HepG2 (cell line): Measurements from ENCODE around the gene GSTP1. TPM values are rescaled to one million over a fixed set of nuclear protein-coding genes. Genes with fewer than 3 reads are reported as not detected.

Experiments used
- ATF7-NPFF ChIP-seq: sonication (generic); formaldehyde crosslinking; IDR thresholded peaks from 2 replicates; pipeline ENCODE4 v1.8.1; 2023; ENCODE audit warnings: mild to moderate bottlenecking, low read depth, missing genetic modification reagents, moderate library complexity
- CC2D1A ChIP-seq: sonication (generic); formaldehyde crosslinking; IDR thresholded peaks from 2 replicates; pipeline ENCODE4 v1.8.1; 2023; ENCODE audit warnings: mild to moderate bottlenecking, missing genetic modification reagents
- JARID2 ChIP-seq: sonication (generic); formaldehyde crosslinking; IDR thresholded peaks from 2 replicates; pipeline ENCODE4 v1.8.1; 2023; ENCODE audit warnings: missing genetic modification reagents, inconsistent platforms; ENCODE audit not compliant: insufficient replicate concordance
- NONO ChIP-seq, 2 experiments: fragments of 450-650 bp in 1 of 2; sonication (generic) in 1 of 2; formaldehyde crosslinking in 1 of 2; IDR thresholded peaks in 1 of 2; conservative IDR thresholded peaks in 1 of 2; 2 replicates each; pipeline versions ENCODE4 v1.6.1 to v1.8.0; 2017 to 2022; ENCODE audit warnings: mild to moderate bottlenecking in 1 of 2, missing genetic modification reagents in 1 of 2, moderate library complexity in 1 of 2
- ZNF205 ChIP-seq: IDR thresholded peaks from 2 replicates; pipeline ENCODE4 v1.6.1; 2018; ENCODE audit warnings: missing biosample characterization, missing genetic modification reagents
- ZNF883 ChIP-seq: sonication (generic); formaldehyde crosslinking; IDR thresholded peaks from 2 replicates; pipeline ENCODE4 v1.5.1; 2020; ENCODE audit warnings: mild to moderate bottlenecking, missing genetic modification reagents; ENCODE audit errors: not compliant biosample characterization
- ZZZ3 ChIP-seq: sonication (generic); formaldehyde crosslinking; IDR thresholded peaks from 2 replicates; pipeline ENCODE4 v1.4.0; 2020; ENCODE audit warnings: missing genetic modification reagents, mild to moderate bottlenecking, borderline replicate concordance
- polyA plus RNA-seq, 8 experiments: library from polyadenylated mRNA; depleted of rRNA in 3 of 8; stranded (reverse) in 7 of 8; unstranded in 1 of 8; fragments of >200 nt; fragmentation: Illumina TruSeq in 4 of 8; extraction: Trizol in 4 of 8; gene quantifications; 2 replicates each; pipeline versions ENCODE4 v1.2.1 to v1.2.3, GENCODE V29; 2011 to 2016; ENCODE audit warnings: low read depth in 4 of 8, missing spikeins in 1 of 8, mixed read lengths in 1 of 8; ENCODE audit not compliant: insufficient read depth in 1 of 8
- total RNA-seq, 5 experiments: library from RNA; depleted of rRNA; stranded (reverse); fragments of >200 nt; fragmentation: Illumina TruSeq; extraction: Trizol; gene quantifications; 2 replicates each; pipeline ENCODE4 v1.2.3, GENCODE V29; 2016; ENCODE audit warnings: low read depth in 1 of 5
- TF ChIP-seq, protein P1 (sequence below), 2 experiments: fragments of 450-650 bp in 1 of 2; sonication (generic) in 1 of 2; formaldehyde crosslinking in 1 of 2; IDR thresholded peaks; 2 replicates each; pipeline versions ENCODE4 v1.6.1 to v1.8.0; 2016 to 2022; ENCODE audit warnings: antibody characterized with exemption in 1 of 2, mild to moderate bottlenecking in 1 of 2, missing genetic modification reagents in 1 of 2
- TF ChIP-seq, protein P2 (sequence below): sonication (generic); formaldehyde crosslinking; conservative IDR thresholded peaks from 2 replicates; pipeline ENCODE4 v1.8.0; 2022; ENCODE audit warnings: low read depth, missing genetic modification reagents
- TF ChIP-seq, protein P3 (sequence below): sonication (generic); formaldehyde crosslinking; IDR thresholded peaks from 2 replicates; pipeline ENCODE4 v1.5.0; 2020; ENCODE audit warnings: mild to moderate bottlenecking, missing genetic modification reagents
- TF ChIP-seq, protein P4 (sequence below): sonication (generic); formaldehyde crosslinking; IDR thresholded peaks from 2 replicates; pipeline ENCODE4 v1.9.0; 2021; ENCODE audit warnings: missing genetic modification reagents, mild to moderate bottlenecking, borderline replicate concordance

The GSTP1 gene
- total and polyA plus RNA-seq, 2 of the 13 experiments (the other 11 are each of a cell fraction or from before 2014, with no cell fraction given): not detected

GRCh38 chr11:67606492-67607295 lies 23.1 kb downstream of the GSTP1 start, which contains the start of gene NDUFV1 (continued):
- TF ChIP-seq, protein P1, sequence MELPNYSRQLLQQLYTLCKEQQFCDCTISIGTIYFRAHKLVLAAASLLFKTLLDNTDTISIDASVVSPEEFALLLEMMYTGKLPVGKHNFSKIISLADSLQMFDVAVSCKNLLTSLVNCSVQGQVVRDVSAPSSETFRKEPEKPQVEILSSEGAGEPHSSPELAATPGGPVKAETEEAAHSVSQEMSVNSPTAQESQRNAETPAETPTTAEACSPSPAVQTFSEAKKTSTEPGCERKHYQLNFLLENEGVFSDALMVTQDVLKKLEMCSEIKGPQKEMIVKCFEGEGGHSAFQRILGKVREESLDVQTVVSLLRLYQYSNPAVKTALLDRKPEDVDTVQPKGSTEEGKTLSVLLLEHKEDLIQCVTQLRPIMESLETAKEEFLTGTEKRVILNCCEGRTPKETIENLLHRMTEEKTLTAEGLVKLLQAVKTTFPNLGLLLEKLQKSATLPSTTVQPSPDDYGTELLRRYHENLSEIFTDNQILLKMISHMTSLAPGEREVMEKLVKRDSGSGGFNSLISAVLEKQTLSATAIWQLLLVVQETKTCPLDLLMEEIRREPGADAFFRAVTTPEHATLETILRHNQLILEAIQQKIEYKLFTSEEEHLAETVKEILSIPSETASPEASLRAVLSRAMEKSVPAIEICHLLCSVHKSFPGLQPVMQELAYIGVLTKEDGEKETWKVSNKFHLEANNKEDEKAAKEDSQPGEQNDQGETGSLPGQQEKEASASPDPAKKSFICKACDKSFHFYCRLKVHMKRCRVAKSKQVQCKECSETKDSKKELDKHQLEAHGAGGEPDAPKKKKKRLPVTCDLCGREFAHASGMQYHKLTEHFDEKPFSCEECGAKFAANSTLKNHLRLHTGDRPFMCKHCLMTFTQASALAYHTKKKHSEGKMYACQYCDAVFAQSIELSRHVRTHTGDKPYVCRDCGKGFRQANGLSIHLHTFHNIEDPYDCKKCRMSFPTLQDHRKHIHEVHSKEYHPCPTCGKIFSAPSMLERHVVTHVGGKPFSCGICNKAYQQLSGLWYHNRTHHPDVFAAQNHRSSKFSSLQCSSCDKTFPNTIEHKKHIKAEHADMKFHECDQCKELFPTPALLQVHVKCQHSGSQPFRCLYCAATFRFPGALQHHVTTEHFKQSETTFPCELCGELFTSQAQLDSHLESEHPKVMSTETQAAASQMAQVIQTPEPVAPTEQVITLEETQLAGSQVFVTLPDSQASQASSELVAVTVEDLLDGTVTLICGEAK (IDR thresholded peaks at IDR 0.05): no peak
- TF ChIP-seq, protein P1 (CRISPR knock-in tag; IDR thresholded peaks at IDR 0.05): peak; percentile 92; the same call in 1 of the 2 replicates
- TF ChIP-seq CC2D1A (CRISPR knock-in tag) (no peak), ZNF883 (CRISPR knock-in tag) (peak; percentile 32), NONO (IDR thresholded peaks at IDR 0.05) (no peak), NONO (CRISPR knock-in tag; conservative IDR thresholded peaks at IDR 0.05) (peak; percentile 76; the same call in 1 of the 2 replicates), JARID2 (CRISPR knock-in tag) (no peak), ZZZ3 (CRISPR knock-in tag) (no peak), ATF7-NPFF (0 out of 2 replicates have a peak, but pooled peaks have one; percentile 28), ZNF205 (CRISPR knock-in tag) (no peak; the same call in 1 of the 2 replicates)
- TF ChIP-seq, protein P2, sequence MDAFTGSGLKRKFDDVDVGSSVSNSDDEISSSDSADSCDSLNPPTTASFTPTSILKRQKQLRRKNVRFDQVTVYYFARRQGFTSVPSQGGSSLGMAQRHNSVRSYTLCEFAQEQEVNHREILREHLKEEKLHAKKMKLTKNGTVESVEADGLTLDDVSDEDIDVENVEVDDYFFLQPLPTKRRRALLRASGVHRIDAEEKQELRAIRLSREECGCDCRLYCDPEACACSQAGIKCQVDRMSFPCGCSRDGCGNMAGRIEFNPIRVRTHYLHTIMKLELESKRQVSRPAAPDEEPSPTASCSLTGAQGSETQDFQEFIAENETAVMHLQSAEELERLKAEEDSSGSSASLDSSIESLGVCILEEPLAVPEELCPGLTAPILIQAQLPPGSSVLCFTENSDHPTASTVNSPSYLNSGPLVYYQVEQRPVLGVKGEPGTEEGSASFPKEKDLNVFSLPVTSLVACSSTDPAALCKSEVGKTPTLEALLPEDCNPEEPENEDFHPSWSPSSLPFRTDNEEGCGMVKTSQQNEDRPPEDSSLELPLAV: no peak
- TF ChIP-seq, protein P3, sequence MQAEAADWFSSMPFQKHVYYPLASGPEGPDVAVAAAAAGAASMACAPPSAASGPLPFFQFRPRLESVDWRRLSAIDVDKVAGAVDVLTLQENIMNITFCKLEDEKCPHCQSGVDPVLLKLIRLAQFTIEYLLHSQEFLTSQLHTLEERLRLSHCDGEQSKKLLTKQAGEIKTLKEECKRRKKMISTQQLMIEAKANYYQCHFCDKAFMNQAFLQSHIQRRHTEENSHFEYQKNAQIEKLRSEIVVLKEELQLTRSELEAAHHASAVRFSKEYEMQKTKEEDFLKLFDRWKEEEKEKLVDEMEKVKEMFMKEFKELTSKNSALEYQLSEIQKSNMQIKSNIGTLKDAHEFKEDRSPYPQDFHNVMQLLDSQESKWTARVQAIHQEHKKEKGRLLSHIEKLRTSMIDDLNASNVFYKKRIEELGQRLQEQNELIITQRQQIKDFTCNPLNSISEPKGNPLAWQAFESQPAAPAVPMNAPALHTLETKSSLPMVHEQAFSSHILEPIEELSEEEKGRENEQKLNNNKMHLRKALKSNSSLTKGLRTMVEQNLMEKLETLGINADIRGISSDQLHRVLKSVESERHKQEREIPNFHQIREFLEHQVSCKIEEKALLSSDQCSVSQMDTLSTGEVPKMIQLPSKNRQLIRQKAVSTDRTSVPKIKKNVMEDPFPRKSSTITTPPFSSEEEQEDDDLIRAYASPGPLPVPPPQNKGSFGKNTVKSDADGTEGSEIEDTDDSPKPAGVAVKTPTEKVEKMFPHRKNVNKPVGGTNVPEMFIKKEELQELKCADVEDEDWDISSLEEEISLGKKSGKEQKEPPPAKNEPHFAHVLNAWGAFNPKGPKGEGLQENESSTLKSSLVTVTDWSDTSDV: no peak
- TF ChIP-seq, protein P4, sequence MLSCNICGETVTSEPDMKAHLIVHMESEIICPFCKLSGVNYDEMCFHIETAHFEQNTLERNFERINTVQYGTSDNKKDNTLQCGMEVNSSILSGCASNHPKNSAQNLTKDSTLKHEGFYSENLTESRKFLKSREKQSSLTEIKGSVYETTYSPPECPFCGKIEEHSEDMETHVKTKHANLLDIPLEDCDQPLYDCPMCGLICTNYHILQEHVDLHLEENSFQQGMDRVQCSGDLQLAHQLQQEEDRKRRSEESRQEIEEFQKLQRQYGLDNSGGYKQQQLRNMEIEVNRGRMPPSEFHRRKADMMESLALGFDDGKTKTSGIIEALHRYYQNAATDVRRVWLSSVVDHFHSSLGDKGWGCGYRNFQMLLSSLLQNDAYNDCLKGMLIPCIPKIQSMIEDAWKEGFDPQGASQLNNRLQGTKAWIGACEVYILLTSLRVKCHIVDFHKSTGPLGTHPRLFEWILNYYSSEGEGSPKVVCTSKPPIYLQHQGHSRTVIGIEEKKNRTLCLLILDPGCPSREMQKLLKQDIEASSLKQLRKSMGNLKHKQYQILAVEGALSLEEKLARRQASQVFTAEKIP (CRISPR knock-in tag): no peak
